Measurements from ENCODE around the gene NAA60. TPM values are rescaled to one million over a fixed set of nuclear protein-coding genes. Genes with fewer than 3 reads are reported as not detected.
A peak's percentile ranks its signal among the peaks of the same experiment; 100 is the strongest.

NAA60 gene
- total and polyA plus RNA-seq, 2 of the 13 experiments (the other 11 are each of a cell fraction or from before 2014, with no cell fraction given) = 14.7 to 32.0 TPM

DNA sequence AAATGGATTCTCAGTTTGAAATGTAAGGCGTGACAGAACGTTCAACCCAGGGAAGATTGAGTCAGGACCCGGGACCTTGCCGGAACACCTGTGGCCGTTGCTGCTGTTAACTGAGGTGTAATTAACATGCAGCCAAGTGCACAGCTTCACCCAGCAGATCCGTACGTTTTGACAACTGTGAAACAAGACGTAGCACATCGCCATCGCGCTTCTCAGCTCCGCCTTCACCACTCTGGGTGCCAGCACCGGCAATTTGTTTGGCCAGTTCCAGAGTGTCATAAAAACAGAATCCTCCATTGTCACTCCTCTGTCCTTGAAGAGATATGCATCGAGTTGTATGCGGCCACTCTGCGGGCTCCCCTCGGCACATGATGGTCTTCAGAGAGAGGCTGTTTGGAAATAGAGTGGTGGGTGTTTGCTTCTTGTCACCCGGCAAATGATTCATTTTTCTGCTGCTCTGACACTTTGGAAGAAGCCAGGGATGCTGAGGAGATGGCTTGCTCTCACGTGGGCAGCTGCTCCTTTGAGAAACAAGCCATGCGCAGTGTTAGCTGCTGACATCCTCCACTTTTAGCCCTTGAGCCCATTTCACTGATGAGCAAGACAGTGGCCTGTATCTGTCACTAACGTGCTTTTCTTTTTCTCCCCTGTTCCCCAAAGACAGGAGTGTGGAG is 22.6 kb downstream of the NAA60 start:
- Histone ChIP-seq H3K4me1 (ENCODE audit: insufficient read depth, low read length) (peaks cover 43% of the 10 kb centered on the region), H3K4me3 (replicated peaks in 1 of 3; ENCODE audit: insufficient read depth in 1 of 3, low read depth in 2 of 3, low read length in 3 of 3) (no peak overlapping the region), H4K20me1 (ENCODE audit: insufficient read depth, low read length) (peaks cover 90% of the 10 kb centered on the region), H2AFZ (ENCODE audit: low read length) (no peak overlapping the region), H3K27ac (ENCODE audit: extremely low read length, insufficient read depth, low read length) (no peak overlapping the region), H3K4me2 (ENCODE audit: low read depth, low read length) (no peak overlapping the region), H3K9ac (ENCODE audit: insufficient read depth, low read depth, low read length) (no peak overlapping the region), H3K36me3 (replicated peaks in 1 of 2; ENCODE audit: control insufficient read depth in 1 of 2, insufficient read depth in 2 of 2, low read length in 2 of 2) (peaks cover 8 to 36% of the 10 kb centered on the region in 2 experiments), H3K27me3 (ENCODE audit: control insufficient read depth in 1 of 2, insufficient read depth in 2 of 2, low read length in 2 of 2) (no peaks in the 10 kb centered on the region), H3K9me3 (ENCODE audit: low read length) (no peaks in the 10 kb centered on the region), H3K79me2 (ENCODE audit: insufficient read depth, low read length) (peaks cover 96% of the 10 kb centered on the region)
- no peak for ATAC-seq
- ChIA-PET POLR2A (interaction anchor here (1.5 to 1.6 kb wide), 2 partner anchors 9 to 202 kb away, joined by 3 to 4 read pairs; no protein-coding TSS in a partner anchor), CTCF (ENCODE audit: low intra/inter-chr PET ratio, low total read pairs) (no interaction called here)
- in situ Hi-C loops (cut with HindIII; ENCODE audit: extremely low pct_ligation_motif_present, low pct_unique_long_range_greater_than_20kb) (no loop called here), intact Hi-C loops (cut with micrococcal nuclease; ENCODE audit: unreplicated experiment) (no loop called here)
- no peak for FAIRE-seq
- TF ChIP-seq SP140L (CRISPR knock-in tag; IDR thresholded peaks at IDR 0.05; ENCODE audit: borderline replicate concordance) = no peak
- TF ChIP-seq HOXA9 (CRISPR knock-in tag; IDR thresholded peaks at IDR 0.05; ENCODE audit: borderline replicate concordance) = no peak
- TF ChIP-seq ZNF354B (CRISPR knock-in tag; IDR thresholded peaks at IDR 0.05) = no peak
- peak; percentile 4 for TF ChIP-seq RBM22 (optimal IDR thresholded peaks at IDR 0.05; ENCODE audit: low read length)
- TF ChIP-seq ZNF34 (CRISPR knock-in tag; IDR thresholded peaks at IDR 0.05; ENCODE audit: borderline replicate concordance) = no peak
- peak; percentile 14; the same call in 1 of the 2 replicates for TF ChIP-seq ZNF629 (CRISPR knock-in tag; conservative IDR thresholded peaks at IDR 0.05)
- no TSS peak for BruUV-seq (replicated peaks)
- no peak for DNase-seq (ENCODE audit: low spot score)
- 97% methylated on average over 18 of the region's 21 CpGs for WGBS (ENCODE audit: low lambda C conversion rate)

DNA sequence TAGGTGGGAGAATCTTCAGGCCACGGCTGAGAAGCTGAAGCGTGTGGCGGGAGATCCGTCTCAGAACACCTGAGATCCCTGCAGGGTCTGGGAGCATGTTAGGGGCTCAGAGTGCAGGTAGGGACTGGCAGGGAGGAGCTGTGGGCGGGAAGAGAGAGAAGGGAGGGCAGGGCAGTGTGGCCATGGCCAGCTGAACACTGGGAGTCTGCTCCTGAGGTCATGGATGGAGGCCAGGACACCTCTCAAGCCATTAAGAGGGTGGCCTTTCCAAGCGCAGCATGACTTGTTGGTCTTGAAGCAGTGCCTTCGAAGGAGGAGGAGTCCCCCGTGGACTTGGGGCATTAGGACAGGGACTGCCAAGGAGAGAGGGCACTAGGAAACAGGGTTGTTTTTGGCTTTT is 23.7 kb downstream of the NAA60 start:
- ATAC-seq = no peak; the same call in 2 of the 3 replicates
- no peak for TF ChIP-seq SMAD9 (CRISPR knock-in tag; IDR thresholded peaks at IDR 0.05)
- TF ChIP-seq, protein P1, sequence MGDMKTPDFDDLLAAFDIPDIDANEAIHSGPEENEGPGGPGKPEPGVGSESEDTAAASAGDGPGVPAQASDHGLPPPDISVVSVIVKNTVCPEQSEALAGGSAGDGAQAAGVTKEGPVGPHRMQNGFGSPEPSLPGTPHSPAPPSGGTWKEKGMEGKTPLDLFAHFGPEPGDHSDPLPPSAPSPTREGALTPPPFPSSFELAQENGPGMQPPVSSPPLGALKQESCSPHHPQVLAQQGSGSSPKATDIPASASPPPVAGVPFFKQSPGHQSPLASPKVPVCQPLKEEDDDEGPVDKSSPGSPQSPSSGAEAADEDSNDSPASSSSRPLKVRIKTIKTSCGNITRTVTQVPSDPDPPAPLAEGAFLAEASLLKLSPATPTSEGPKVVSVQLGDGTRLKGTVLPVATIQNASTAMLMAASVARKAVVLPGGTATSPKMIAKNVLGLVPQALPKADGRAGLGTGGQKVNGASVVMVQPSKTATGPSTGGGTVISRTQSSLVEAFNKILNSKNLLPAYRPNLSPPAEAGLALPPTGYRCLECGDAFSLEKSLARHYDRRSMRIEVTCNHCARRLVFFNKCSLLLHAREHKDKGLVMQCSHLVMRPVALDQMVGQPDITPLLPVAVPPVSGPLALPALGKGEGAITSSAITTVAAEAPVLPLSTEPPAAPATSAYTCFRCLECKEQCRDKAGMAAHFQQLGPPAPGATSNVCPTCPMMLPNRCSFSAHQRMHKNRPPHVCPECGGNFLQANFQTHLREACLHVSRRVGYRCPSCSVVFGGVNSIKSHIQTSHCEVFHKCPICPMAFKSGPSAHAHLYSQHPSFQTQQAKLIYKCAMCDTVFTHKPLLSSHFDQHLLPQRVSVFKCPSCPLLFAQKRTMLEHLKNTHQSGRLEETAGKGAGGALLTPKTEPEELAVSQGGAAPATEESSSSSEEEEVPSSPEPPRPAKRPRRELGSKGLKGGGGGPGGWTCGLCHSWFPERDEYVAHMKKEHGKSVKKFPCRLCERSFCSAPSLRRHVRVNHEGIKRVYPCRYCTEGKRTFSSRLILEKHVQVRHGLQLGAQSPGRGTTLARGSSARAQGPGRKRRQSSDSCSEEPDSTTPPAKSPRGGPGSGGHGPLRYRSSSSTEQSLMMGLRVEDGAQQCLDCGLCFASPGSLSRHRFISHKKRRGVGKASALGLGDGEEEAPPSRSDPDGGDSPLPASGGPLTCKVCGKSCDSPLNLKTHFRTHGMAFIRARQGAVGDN (CRISPR knock-in tag; IDR thresholded peaks at IDR 0.05) = peak; percentile 44; the same call in 1 of the 2 replicates
- TF ChIP-seq, protein P2, sequence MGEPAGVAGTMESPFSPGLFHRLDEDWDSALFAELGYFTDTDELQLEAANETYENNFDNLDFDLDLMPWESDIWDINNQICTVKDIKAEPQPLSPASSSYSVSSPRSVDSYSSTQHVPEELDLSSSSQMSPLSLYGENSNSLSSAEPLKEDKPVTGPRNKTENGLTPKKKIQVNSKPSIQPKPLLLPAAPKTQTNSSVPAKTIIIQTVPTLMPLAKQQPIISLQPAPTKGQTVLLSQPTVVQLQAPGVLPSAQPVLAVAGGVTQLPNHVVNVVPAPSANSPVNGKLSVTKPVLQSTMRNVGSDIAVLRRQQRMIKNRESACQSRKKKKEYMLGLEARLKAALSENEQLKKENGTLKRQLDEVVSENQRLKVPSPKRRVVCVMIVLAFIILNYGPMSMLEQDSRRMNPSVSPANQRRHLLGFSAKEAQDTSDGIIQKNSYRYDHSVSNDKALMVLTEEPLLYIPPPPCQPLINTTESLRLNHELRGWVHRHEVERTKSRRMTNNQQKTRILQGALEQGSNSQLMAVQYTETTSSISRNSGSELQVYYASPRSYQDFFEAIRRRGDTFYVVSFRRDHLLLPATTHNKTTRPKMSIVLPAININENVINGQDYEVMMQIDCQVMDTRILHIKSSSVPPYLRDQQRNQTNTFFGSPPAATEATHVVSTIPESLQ (CRISPR knock-in tag; conservative IDR thresholded peaks at IDR 0.05) = no peak
- TF ChIP-seq ZNF292 (CRISPR knock-in tag; IDR thresholded peaks at IDR 0.05; ENCODE audit: borderline replicate concordance, low read depth) = no peak
- peak; percentile 28 for TF ChIP-seq AGO2 (optimal IDR thresholded peaks at IDR 0.05; ENCODE audit: low read depth, low read length)
- no peak for TF ChIP-seq TCF7L2 (IDR thresholded peaks at IDR 0.05; ENCODE audit: low read depth, low read length)

More for the DNA sequence above, 23.7 kb downstream of the NAA60 start:
- POLR2A ChIA-PET = interaction anchor here (1.5 to 1.6 kb wide), 2 partner anchors 10 to 203 kb away, joined by 3 to 4 read pairs; no protein-coding TSS in a partner anchor
- intact Hi-C loops (cut with micrococcal nuclease; ENCODE audit: unreplicated experiment) (no loop called here), in situ Hi-C loops (cut with HindIII; ENCODE audit: extremely low pct_ligation_motif_present, low pct_unique_long_range_greater_than_20kb) (no loop called here)
- Histone ChIP-seq H3K4me3 (replicated peaks in 1 of 3; ENCODE audit: insufficient read depth in 1 of 3, low read depth in 2 of 3, low read length in 3 of 3) (no peak overlapping the region), H4K20me1 (ENCODE audit: insufficient read depth, low read length) (peaks cover 87% of the 10 kb centered on the region), H3K9me3 (ENCODE audit: low read length) (no peaks in the 10 kb centered on the region), H2AFZ (ENCODE audit: low read length) (no peak overlapping the region), H3K27me3 (ENCODE audit: control insufficient read depth in 1 of 2, insufficient read depth in 2 of 2, low read length in 2 of 2) (no peaks in the 10 kb centered on the region), H3K9ac (ENCODE audit: insufficient read depth, low read depth, low read length) (no peak overlapping the region), H3K4me1 (ENCODE audit: insufficient read depth, low read length) (peaks cover 32% of the 10 kb centered on the region), H3K36me3 (replicated peaks in 1 of 2; ENCODE audit: control insufficient read depth in 1 of 2, insufficient read depth in 2 of 2, low read length in 2 of 2) (peaks cover 8 to 36% of the 10 kb centered on the region in 2 experiments), H3K27ac (ENCODE audit: extremely low read length, insufficient read depth, low read length) (no peak overlapping the region), H3K4me2 (ENCODE audit: low read depth, low read length) (no peak overlapping the region), H3K79me2 (ENCODE audit: insufficient read depth, low read length) (peaks cover 96% of the 10 kb centered on the region)
- DNase-seq (ENCODE audit: low spot score) (no peak), FAIRE-seq (no peak)
- CTCF ChIA-PET (ENCODE audit: low intra/inter-chr PET ratio, low total read pairs) = no interaction called here
- no TSS peak for BruUV-seq (replicated peaks)
- 88% methylated on average over 7 of the region's 8 CpGs for WGBS (ENCODE audit: low lambda C conversion rate)
